GM19240 (cell line): ENCODE measurements around the gene PPP1CB.
"Not testable (repeated sequence)": the region's sequence is repeated elsewhere in the genome, so short reads cannot be mapped to it uniquely, and the experiment has no call there.

Source experiments
- DNase-seq: peaks from one replicate; pipeline ENCODE4 v3.0.0; 2011; ENCODE audit warnings: low spot score; ENCODE audit not compliant: insufficient read length

Gene PPP1CB

GRCh38 chr2:28778392-28778791, 26.8 kb downstream of the PPP1CB start:
- DNase-seq: no peak

DNA sequence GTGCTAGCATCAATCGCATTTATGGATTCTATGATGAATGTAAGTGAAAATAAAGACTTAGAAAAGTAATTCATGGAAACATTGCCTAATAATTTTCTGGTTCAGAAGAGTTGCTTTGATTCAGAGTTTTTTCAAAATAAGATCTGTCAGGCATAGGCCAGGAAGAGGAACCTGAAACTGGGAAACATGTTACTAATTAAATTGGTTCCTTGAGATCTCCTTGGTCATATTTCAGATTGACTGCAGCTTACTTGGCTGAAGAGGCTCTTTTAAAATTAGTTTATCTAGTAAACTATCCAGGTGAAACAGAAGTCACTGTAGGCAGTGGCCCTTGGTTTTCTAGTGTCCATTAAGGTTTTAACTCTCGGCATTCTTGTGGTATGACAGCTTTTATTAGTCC, 27.4 kb downstream of the PPP1CB start:
- DNase-seq: no peak

- DNase-seq: no peak
Measured at GRCh38 chr2:28780496-28780895, 28.9 kb downstream of the PPP1CB start.

GRCh38 chr2:28782423-28782822, 30.8 kb downstream of the PPP1CB start:
- no peak for DNase-seq

GRCh38 chr2:28784570-28784969, 32.9 kb downstream of the PPP1CB start:
- DNase-seq: not testable (repeated sequence)

- DNase-seq: no peak
Measured at GRCh38 chr2:28796620-28797019, 45.0 kb downstream of the PPP1CB start.

- no peak for DNase-seq
Measured at GRCh38 chr2:28801726-28802125, 50.1 kb downstream of the PPP1CB start.

DNA sequence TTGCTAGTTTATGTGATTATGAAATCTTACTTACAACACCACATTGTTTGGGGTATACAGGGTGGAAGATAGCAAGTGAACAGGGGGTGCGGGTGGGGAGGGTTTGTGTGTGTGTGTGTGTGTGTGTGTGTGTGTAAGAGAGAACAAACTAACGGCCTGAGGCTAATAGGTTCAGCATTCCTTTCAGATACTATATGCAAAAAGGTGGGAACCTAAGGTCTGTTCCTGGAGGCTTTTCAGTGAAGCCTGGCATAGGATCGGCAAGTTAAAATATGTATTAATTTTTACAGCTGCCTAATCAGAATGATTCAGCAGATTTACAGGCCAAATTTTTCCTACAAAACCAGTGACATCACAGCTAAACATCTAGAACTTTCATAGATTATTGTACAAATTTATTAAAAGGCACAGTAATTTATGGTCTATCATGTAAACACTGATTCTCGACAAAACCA, 51.4 kb downstream of the PPP1CB start:
- no peak for DNase-seq

- no peak for DNase-seq
Measured at GRCh38 chr2:28809927-28810326, 58.3 kb downstream of the PPP1CB start.

- peak; percentile 26 for DNase-seq
Measured at GRCh38 chr2:28810384-28811285, 59.0 kb downstream of the PPP1CB start, which contains the start of gene SPDYA. SPDYA (plus strand) TSS chr2:28810834; CDS start chr2:28816015, 5,181 bp downstream.

GRCh38 chr2:28818053-28818452, 66.4 kb downstream of the PPP1CB start:
- DNase-seq: no peak

DNA sequence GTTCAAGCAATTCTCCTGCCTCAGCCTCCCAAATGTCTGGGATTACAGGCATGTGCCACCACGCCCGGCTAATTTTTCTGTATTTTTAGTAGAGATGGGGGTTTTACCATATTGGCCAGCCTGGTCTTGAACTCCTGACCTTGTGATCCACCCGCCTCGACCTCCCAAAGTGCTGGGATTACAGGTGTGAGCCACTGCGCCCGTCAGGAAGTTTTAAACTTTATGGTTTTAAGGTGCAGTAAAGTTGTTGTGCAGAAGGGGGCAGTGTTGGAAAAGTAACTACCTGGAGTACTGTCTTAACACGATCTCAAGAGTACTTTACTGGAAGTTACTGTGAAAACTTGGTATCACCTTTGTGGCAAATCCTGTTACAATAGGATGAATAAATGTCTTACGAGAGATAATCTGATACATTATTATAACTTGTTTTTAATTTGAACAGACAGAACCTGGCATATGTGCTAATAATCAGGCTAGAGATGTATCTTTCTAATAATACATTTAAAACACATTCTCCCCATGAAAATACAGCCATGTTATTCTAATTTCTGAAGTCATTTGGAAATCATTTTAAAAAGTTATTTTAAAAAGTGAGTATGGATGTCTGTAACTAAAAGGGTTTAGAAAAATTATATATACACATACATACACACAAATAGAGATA, 69.8 kb downstream of the PPP1CB start:
- no peak for DNase-seq

- DNase-seq: no peak
Measured at GRCh38 chr2:28822036-28822435, 70.4 kb downstream of the PPP1CB start.

DNA sequence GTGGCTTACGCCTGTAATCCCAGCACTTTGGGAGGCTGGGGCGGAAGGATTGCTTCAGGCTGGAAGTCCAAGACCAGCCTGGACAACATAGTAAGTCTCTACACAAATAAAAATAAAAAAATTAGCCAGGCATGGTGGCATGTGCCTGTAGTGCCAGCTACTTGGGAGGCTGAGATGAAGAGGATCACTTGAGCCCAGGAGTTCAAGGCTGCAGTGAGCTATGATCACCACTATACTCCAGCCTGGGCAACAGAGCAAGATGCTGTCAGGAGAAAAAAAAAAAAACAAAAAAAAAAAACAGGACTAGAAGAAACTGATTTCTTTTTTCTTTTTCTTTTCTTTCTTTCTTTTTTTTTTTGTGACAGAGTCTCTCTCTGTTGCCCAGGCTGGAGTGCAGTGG, 72.6 kb downstream of the PPP1CB start:
- no peak for DNase-seq

- DNase-seq: no peak
Measured at GRCh38 chr2:28824870-28825269, 73.2 kb downstream of the PPP1CB start.

DNA sequence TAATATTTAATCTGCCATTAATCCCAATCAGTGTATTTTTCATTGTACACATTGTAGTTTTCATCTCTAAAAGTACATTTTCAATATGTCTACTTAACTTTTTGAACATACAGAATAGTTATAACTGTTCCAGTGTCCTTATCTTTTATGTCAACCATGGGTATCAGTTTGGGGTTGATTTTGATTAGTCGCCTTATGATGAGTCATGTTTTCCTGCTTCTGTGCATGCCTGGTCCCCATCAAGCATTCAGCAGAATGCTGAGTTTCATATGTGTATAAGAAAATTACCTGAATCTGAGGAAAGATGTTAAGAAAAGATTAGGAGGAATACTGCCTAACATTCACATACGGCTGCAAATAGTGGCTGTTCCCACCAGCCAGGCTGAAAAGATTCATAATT, 76.8 kb downstream of the PPP1CB start:
- no peak for DNase-seq

DNA sequence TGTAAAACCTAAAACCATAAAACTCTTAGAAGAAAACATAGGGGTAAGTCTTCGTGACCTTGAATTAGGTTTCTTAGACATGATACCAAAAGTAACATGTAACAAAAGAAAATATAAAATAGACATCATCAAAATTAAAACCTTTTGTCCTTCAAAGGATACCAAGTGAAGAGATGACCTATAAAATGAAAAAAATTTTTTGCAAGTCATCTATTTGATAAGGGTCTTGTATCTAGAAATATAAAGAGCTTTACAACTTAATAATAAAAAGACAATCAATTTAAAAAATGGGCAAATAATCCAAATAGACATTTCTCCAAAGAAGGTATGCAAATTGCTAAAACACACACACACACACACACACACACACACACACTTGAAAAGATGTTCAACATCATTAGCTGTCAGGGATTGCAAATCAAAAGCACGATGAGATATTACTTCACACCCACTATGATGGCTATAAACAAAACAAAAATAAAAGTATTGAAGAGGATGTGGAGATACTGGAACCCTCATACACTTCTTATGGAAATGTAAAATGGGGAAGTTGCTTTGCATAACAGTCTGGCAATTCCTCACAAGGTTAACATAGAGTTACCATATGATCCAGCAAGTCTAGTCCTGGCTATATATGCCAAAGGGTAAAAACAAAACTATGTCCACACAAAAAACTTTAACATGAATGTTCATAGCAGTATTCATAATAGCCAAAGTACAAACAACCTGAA, 82.3 kb downstream of the PPP1CB start:
- no peak for DNase-seq

- DNase-seq: no peak
Measured at GRCh38 chr2:28835781-28836180, 84.2 kb downstream of the PPP1CB start.

- no peak for DNase-seq
Measured at GRCh38 chr2:28838971-28839370, 87.3 kb downstream of the PPP1CB start.

DNA sequence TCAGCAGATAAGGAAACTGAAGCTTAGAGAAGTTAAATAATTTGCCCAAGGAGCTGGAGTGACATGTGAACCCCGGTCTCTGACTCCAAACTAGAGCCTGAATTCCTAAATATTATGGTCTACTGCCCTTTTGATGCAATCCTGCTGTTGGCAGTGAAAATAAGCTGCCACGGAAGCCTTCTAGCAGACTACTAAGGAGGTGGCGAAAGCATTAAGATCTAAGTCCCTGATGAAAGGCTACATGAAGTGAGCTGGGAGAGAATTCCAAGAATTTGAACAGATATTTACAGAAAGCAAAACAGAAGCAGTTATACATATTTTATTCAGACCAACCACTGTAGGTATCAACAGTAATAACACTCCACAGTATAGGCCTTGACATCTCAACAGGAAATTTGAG, 90.4 kb downstream of the PPP1CB start:
- no peak for DNase-seq
